Epithelial cell of proximal tubule (primary cell): Measurements from ENCODE around the gene ANKRD11. TPM values are rescaled to one million over a fixed set of nuclear protein-coding genes. Genes with fewer than 3 reads are reported as not detected.

Experiments
- DNase-seq: peaks from one replicate; pipeline ENCODE4 v3.0.0-alpha.2; 2011; ENCODE audit warnings: low read depth
- H3K4me3 ChIP-seq: 2 replicates; pipeline ENCODE4 v1.5.1; 2011; ENCODE audit warnings: low read depth, mild to moderate bottlenecking, low read length
- total RNA-seq: library from RNA; depleted of rRNA; stranded (reverse); fragments of >200 nt; gene quantifications from 2 replicates; pipeline ENCODE4 v1.2.3, GENCODE V29; 2015
- TF ChIP-seq, protein P1 (sequence below): conservative IDR thresholded peaks from 2 replicates; pipeline ENCODE4 v1.5.1; 2012; ENCODE audit warnings: low read depth, mild to moderate bottlenecking, low read length

The ANKRD11 gene
- total RNA-seq, 1 donor from 2014 or later: 44.3 TPM

DNA sequence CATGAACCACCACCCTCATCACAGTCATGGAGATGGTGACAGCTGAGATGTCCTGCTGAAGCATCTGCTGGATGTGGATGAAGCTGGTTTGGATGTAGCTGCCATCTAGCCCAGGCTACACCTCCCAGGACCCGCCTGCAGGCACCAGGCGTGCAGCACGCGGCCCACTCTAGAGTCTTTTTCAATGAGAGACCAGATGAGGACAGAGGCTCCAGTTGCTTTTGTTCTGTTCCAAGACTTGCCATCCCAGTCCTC lies 170.8 kb downstream of the ANKRD11 start:
- TF ChIP-seq, protein P1, sequence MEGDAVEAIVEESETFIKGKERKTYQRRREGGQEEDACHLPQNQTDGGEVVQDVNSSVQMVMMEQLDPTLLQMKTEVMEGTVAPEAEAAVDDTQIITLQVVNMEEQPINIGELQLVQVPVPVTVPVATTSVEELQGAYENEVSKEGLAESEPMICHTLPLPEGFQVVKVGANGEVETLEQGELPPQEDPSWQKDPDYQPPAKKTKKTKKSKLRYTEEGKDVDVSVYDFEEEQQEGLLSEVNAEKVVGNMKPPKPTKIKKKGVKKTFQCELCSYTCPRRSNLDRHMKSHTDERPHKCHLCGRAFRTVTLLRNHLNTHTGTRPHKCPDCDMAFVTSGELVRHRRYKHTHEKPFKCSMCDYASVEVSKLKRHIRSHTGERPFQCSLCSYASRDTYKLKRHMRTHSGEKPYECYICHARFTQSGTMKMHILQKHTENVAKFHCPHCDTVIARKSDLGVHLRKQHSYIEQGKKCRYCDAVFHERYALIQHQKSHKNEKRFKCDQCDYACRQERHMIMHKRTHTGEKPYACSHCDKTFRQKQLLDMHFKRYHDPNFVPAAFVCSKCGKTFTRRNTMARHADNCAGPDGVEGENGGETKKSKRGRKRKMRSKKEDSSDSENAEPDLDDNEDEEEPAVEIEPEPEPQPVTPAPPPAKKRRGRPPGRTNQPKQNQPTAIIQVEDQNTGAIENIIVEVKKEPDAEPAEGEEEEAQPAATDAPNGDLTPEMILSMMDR: no peak
- DNase-seq: no peak
- peak overlapping the region; percentile 21 for H3K4me3 ChIP-seq

DNA sequence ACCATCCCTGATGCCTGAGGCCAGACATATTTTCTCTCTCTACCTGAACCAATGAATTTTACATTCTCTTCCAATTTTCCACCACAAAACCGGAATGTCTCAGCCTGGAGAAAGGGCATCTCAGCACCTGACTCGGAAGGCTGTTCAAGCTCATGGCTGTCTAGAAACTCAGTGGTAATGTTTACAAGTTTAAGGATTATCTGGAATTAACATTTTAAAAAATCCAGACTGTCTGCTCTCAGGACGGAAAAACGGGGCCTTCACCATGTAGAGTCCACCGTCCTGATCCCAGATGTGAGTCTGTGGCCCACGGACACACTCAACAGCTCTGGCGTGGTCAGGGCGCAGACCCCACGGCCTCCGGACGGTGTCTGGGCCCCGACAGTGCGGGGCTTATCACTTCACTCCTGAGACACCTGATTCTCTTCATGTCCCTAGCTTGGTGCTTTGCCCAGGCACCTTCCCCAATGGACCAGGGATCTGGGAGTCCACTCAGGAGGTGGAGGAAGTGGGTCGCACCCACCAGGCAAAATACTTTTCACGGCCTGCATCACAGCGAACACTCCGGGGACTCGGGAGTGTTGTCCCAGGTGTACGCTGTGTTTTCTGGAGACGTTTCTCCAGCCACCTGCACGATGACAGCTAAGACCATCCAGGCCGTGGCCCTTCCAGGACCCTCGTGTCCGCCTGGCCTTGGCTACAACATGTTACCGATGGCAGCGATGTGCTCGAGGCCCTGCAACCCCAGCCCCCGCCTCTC lies 171.3 kb downstream of the ANKRD11 start:
- no peak overlapping the region for H3K4me3 ChIP-seq
- TF ChIP-seq, protein P1: no peak
- DNase-seq: no peak

DNA sequence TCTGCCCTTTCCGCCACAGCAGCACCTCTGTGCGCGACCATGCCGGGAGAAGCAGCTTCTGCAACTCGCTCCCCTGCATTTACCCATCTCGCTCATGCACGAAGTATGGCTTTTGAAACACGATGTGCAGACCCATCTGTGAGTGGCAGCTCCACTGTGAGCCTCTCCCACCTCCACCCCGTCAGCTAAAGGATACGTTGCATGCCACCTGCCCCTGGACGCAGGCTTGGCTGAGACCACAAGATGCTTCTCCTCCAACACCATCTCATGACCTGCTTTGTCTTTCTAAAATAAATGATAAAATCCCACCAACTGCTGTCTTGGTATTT lies 172.0 kb downstream of the ANKRD11 start:
- H3K4me3 ChIP-seq: no peak overlapping the region
- TF ChIP-seq, protein P1: no peak
- DNase-seq: no peak

DNA sequence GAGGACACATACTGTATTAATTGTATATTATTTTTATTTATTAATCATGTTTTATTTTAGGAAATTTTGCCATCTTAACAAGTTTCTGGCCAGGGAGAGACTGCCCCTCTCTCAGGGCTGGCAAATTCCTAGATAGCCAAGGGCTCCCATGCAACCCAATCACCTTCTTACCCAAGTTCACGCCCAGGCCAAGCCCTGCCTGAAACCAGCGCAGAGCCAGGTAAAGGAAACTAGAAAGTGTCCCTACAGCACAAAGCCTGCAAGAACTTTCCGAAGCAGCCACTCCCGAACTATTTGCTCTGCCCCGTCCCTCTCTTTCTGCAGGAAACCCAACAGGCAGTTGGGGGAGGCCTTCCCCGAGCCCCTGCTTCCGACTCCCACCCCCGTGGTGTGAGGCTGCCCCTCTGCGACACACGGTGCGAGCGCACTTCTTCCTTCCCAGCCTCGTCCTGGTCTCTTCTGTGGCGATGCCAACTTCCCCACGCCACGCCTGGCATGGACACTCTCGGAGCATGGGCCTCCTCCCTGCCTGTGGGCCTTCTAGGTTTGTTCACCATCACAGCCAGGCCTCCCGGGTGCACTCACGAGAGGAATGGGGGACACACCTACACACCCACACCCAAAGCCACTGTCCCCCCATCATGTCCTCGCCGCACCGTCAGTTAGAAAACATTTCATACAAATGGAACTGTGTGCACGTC lies 172.5 kb downstream of the ANKRD11 start:
- TF ChIP-seq, protein P1: no peak
- H3K4me3 ChIP-seq: no peak overlapping the region
- no peak for DNase-seq

DNA sequence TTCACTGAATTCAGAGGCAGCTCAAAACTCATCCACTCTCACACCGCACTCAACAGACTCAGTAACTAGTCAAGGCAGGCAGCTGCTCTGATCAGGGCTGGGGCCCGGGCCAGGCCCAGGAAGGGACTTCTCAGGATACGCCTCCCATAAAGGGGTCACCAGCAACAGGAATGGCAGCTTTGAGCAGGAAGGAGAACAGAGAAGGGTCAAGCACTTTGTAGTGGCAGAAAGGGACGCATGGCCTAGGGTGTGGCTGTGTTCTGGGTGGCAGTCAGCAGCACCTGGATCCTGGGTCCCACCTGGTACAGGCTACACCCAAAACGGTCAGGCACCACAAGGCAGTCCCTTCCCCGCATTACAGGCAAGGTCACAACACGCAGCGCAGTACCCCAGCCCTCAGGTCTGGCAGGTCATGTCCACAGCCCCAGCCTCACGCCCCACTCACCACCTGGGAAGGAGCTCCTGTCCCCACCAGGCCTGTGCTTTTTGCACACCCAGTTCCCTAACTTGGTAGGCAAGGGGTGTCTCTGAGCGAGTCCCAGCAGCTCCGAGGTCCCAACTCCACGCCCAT lies 173.2 kb downstream of the ANKRD11 start:
- H3K4me3 ChIP-seq: no peak overlapping the region
- DNase-seq: no peak
- TF ChIP-seq, protein P1: no peak

DNA sequence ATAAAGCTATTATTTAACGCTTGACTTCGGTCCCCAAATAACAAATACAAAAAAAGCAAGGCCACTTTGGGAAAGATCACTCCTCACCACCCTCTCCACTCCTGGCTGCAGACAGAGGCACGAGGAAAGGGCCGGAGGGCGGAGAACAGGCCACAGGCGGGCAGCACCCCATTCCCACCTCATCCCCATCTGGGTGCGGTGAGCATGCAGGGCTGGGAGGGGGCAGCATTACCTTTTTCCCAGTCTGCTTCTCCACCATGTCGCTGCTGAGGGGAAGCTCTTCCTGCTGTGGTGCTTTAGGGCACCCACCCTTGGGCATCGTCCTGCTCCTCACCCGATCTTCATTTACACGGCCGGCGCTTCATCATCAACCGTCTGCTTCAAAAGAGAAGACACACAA lies 173.7 kb downstream of the ANKRD11 start:
- TF ChIP-seq, protein P1: no peak
- no peak for DNase-seq
- no peak overlapping the region for H3K4me3 ChIP-seq
